Body of pancreas (tissue), 4 donors: Measurements from ENCODE around the gene RBMS2.

Source experiments
- POLR2A ChIP-seq, 3 donors: fragments of 450-650 bp; IDR thresholded peaks; one replicate each; pipeline ENCODE4 v1.6.1; 2016; ENCODE audit warnings: antibody characterized with exemption in 3 of 3, mild to moderate bottlenecking in 2 of 3
- TF ChIP-seq, protein P1 (sequence below), 7 experiments: fragments of 450-650 bp in 4 of 7; fragments of 200-600 bp in 3 of 7; sonication (generic) in 3 of 7; IDR thresholded peaks; one replicate each; pipeline ENCODE4 v1.5.1; 2016 to 2019; ENCODE audit warnings: antibody characterized with exemption in 7 of 7

DNA sequence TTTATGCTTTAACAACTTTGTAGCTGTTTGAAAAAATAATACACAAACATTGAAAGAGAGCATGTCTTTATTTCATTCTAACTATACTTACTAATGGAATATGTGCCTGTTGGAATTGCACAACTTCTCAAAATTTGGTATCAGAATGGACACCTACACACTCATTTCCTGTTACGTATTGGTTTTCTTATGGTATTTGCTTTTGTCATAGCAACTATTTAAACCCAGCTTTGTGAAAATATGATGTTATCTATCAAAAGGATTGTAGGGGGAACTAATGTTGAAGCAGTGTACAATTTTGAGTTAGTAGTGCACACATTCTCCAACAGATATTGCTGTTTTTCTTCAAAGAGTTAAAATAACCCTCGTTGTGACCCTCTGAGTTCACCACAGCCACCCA lies 52.6 kb downstream of the RBMS2 start:
- TF ChIP-seq, protein P1, sequence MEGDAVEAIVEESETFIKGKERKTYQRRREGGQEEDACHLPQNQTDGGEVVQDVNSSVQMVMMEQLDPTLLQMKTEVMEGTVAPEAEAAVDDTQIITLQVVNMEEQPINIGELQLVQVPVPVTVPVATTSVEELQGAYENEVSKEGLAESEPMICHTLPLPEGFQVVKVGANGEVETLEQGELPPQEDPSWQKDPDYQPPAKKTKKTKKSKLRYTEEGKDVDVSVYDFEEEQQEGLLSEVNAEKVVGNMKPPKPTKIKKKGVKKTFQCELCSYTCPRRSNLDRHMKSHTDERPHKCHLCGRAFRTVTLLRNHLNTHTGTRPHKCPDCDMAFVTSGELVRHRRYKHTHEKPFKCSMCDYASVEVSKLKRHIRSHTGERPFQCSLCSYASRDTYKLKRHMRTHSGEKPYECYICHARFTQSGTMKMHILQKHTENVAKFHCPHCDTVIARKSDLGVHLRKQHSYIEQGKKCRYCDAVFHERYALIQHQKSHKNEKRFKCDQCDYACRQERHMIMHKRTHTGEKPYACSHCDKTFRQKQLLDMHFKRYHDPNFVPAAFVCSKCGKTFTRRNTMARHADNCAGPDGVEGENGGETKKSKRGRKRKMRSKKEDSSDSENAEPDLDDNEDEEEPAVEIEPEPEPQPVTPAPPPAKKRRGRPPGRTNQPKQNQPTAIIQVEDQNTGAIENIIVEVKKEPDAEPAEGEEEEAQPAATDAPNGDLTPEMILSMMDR (IDR thresholded peaks at IDR 0.05) = no peak
- no peak for TF ChIP-seq POLR2A (IDR thresholded peaks at IDR 0.05)
